HEK293 (cell line): ENCODE data around the gene TRIM69.

Experiments
- BCL6B ChIP-seq: fragments of 450-650 bp; formaldehyde crosslinking; IDR thresholded peaks from 2 replicates; pipeline ENCODE4 v1.5.1; 2017; ENCODE audit warnings: missing biosample characterization, missing genetic modification characterization
- EGR2 ChIP-seq: fragments of 450-650 bp; formaldehyde crosslinking; IDR thresholded peaks from 2 replicates; pipeline ENCODE4 v1.5.1; 2016; ENCODE audit warnings: low read depth, missing biosample characterization, missing genetic modification characterization
- GFI1B ChIP-seq: fragments of 450-650 bp; formaldehyde crosslinking; IDR thresholded peaks from 2 replicates; pipeline ENCODE4 v1.5.1; 2016; ENCODE audit warnings: missing biosample characterization, missing genetic modification characterization
- GLI4 ChIP-seq: fragments of 450-650 bp; formaldehyde crosslinking; IDR thresholded peaks from 2 replicates; pipeline ENCODE4 v1.5.1; 2016; ENCODE audit warnings: missing biosample characterization, missing genetic modification characterization
- GLIS2 ChIP-seq: fragments of 450-650 bp; formaldehyde crosslinking; IDR thresholded peaks from 2 replicates; pipeline ENCODE4 v1.5.1; 2016; ENCODE audit warnings: missing biosample characterization, missing genetic modification characterization
- KLF1 ChIP-seq: fragments of 450-650 bp; formaldehyde crosslinking; IDR thresholded peaks from 2 replicates; pipeline ENCODE4 v1.5.1; 2016; ENCODE audit warnings: missing biosample characterization, missing genetic modification characterization
- KLF16 ChIP-seq: fragments of 450-650 bp; formaldehyde crosslinking; IDR thresholded peaks from 2 replicates; pipeline ENCODE4 v1.5.1; 2017; ENCODE audit warnings: missing biosample characterization, missing genetic modification characterization
- PATZ1 ChIP-seq: fragments of 450-650 bp; formaldehyde crosslinking; IDR thresholded peaks from 2 replicates; pipeline ENCODE4 v1.5.1; 2016; ENCODE audit warnings: missing biosample characterization, missing genetic modification characterization
- PRDM10 ChIP-seq: fragments of 450-650 bp; formaldehyde crosslinking; IDR thresholded peaks from 2 replicates; pipeline ENCODE4 v1.5.1; 2016; ENCODE audit warnings: missing biosample characterization, missing genetic modification characterization
- WT1 ChIP-seq: fragments of 450-650 bp; formaldehyde crosslinking; IDR thresholded peaks from 2 replicates; pipeline ENCODE4 v1.5.1; 2016; ENCODE audit warnings: missing biosample characterization, missing genetic modification characterization
- YY1 ChIP-seq: fragments of 450-650 bp; formaldehyde crosslinking; IDR thresholded peaks from 2 replicates; pipeline ENCODE4 v1.5.1; 2018; ENCODE audit warnings: missing biosample characterization, missing genetic modification characterization
- ZBTB44 ChIP-seq: fragments of 450-650 bp; IDR thresholded peaks from 2 replicates; pipeline ENCODE4 v1.5.1; 2018; ENCODE audit warnings: missing biosample characterization, mild to moderate bottlenecking, missing genetic modification characterization
- ZIC2 ChIP-seq: fragments of 450-650 bp; formaldehyde crosslinking; IDR thresholded peaks from 2 replicates; pipeline ENCODE4 v1.5.1; 2016; ENCODE audit warnings: missing biosample characterization, missing genetic modification characterization
- ZNF133 ChIP-seq: fragments of 450-650 bp; formaldehyde crosslinking; IDR thresholded peaks from 2 replicates; pipeline ENCODE4 v1.5.1; 2016; ENCODE audit warnings: missing biosample characterization, missing genetic modification characterization
- ZNF148 ChIP-seq: fragments of 450-650 bp; formaldehyde crosslinking; IDR thresholded peaks from 2 replicates; pipeline ENCODE4 v1.5.0; 2017; ENCODE audit warnings: missing biosample characterization, missing genetic modification characterization, borderline replicate concordance
- ZNF16 ChIP-seq: fragments of 450-650 bp; formaldehyde crosslinking; IDR thresholded peaks from 2 replicates; pipeline ENCODE4 v1.5.1; 2016; ENCODE audit warnings: low read depth, missing biosample characterization, missing genetic modification characterization
- ZNF2 ChIP-seq: fragments of 450-650 bp; formaldehyde crosslinking; IDR thresholded peaks from 2 replicates; pipeline ENCODE4 v1.5.1; 2016; ENCODE audit warnings: missing biosample characterization, missing genetic modification characterization
- ZNF214 ChIP-seq: fragments of 450-650 bp; formaldehyde crosslinking; IDR thresholded peaks from 2 replicates; pipeline ENCODE4 v1.5.1; 2017; ENCODE audit warnings: missing biosample characterization, mild to moderate bottlenecking, missing genetic modification characterization, borderline replicate concordance
- ZNF292 ChIP-seq: fragments of 450-650 bp; formaldehyde crosslinking; IDR thresholded peaks from 2 replicates; pipeline ENCODE4 v1.5.1; 2016; ENCODE audit warnings: low read depth, missing biosample characterization, missing genetic modification characterization, borderline replicate concordance
- ZNF311 ChIP-seq: fragments of 450-650 bp; formaldehyde crosslinking; IDR thresholded peaks from 2 replicates; pipeline ENCODE4 v1.5.1; 2017; ENCODE audit warnings: missing biosample characterization, missing genetic modification characterization, borderline replicate concordance
- ZNF324 ChIP-seq: fragments of 450-650 bp; formaldehyde crosslinking; IDR thresholded peaks from 2 replicates; pipeline ENCODE4 v1.5.1; 2016; ENCODE audit warnings: missing biosample characterization, missing genetic modification characterization
- ZNF335 ChIP-seq: fragments of 450-650 bp; formaldehyde crosslinking; conservative IDR thresholded peaks from 2 replicates; pipeline ENCODE4 v1.5.1; 2016; ENCODE audit warnings: missing biosample characterization, missing genetic modification characterization
- ZNF341 ChIP-seq: fragments of 450-650 bp; formaldehyde crosslinking; IDR thresholded peaks from 2 replicates; pipeline ENCODE4; 2016; ENCODE audit warnings: low read depth, missing biosample characterization, missing genetic modification characterization
- ZNF394 ChIP-seq: fragments of 450-650 bp; formaldehyde crosslinking; IDR thresholded peaks from 2 replicates; pipeline ENCODE4 v1.5.1; 2016; ENCODE audit warnings: missing biosample characterization, missing genetic modification characterization, mild to moderate bottlenecking, moderate library complexity, borderline replicate concordance
- ZNF510 ChIP-seq: fragments of 450-650 bp; formaldehyde crosslinking; IDR thresholded peaks from 2 replicates; pipeline ENCODE4 v1.5.1; 2018; ENCODE audit warnings: mild to moderate bottlenecking, missing genetic modification characterization, missing biosample characterization; ENCODE audit not compliant: insufficient replicate concordance
- ZNF664 ChIP-seq: fragments of 450-650 bp; formaldehyde crosslinking; IDR thresholded peaks from 2 replicates; pipeline ENCODE4 v1.5.1; 2016; ENCODE audit warnings: missing biosample characterization, missing genetic modification characterization
- ZNF830 ChIP-seq: fragments of 450-650 bp; IDR thresholded peaks from 2 replicates; pipeline ENCODE4 v1.5.0; 2018; ENCODE audit warnings: missing biosample characterization, missing genetic modification characterization, low read depth, mild to moderate bottlenecking, moderate library complexity
- ZSCAN16 ChIP-seq: fragments of 450-650 bp; formaldehyde crosslinking; IDR thresholded peaks from 2 replicates; pipeline ENCODE4 v1.5.1; 2016; ENCODE audit warnings: missing biosample characterization, missing genetic modification characterization
- ZXDB ChIP-seq: fragments of 450-650 bp; formaldehyde crosslinking; IDR thresholded peaks from 2 replicates; pipeline ENCODE4 v1.5.1; 2016; ENCODE audit warnings: missing biosample characterization, missing genetic modification characterization

Gene TRIM69

GRCh38 chr15:44712346-44713005 is 23.9 kb upstream of the TRIM69 start (continued):
- TF ChIP-seq ZNF148 (tag by site-specific recombination) (no peak), ZNF292 (tag by site-specific recombination) (no peak), YY1 (tag by site-specific recombination) (no peak), WT1 (tag by site-specific recombination) (no peak), BCL6B (tag by site-specific recombination) (no peak), ZNF324 (tag by site-specific recombination) (0 out of 2 replicates have a peak, but pooled peaks have one; percentile 34), EGR2 (no peak), ZNF510 (no peak), ZNF664 (no peak), ZNF2 (tag by site-specific recombination) (0 out of 2 replicates have a peak, but pooled peaks have one; percentile 8), ZNF214 (tag by site-specific recombination) (no peak), ZNF311 (tag by site-specific recombination) (no peak), ZBTB44 (no peak), GLI4 (tag by site-specific recombination) (no peak), ZNF133 (tag by site-specific recombination) (no peak), ZNF16 (tag by site-specific recombination) (no peak), KLF1 (peak; percentile 42), ZNF341 (tag by site-specific recombination) (no peak), PATZ1 (tag by site-specific recombination) (no peak), ZNF335 (tag by site-specific recombination) (peak; percentile 67), ZNF830 (tag by site-specific recombination) (no peak), ZSCAN16 (tag by site-specific recombination) (no peak), ZIC2 (tag by site-specific recombination) (no peak), GFI1B (tag by site-specific recombination) (no peak), GLIS2 (tag by site-specific recombination) (no peak), ZXDB (tag by site-specific recombination) (0 out of 2 replicates have a peak, but pooled peaks have one; percentile 28), PRDM10 (tag by site-specific recombination) (peak; percentile 30; the same call in 1 of the 2 replicates), ZNF394 (peak; percentile 41; the same call in 1 of the 2 replicates), KLF16 (no peak)
